Lower leg skin (tissue), 4 donors: Measurements from ENCODE around the gene PXDN. TPM values are rescaled to one million over a fixed set of nuclear protein-coding genes. Genes with fewer than 3 reads are reported as not detected.

Experiments
- DNase-seq, 2 donors: peaks; one replicate each; pipeline ENCODE4 v3.0.0-alpha.2; 2019; ENCODE audit warnings: low spot score in 2 of 2
- H3K4me3 ChIP-seq: fragments of 200-600 bp; sonication (generic); 2 replicates; pipeline ENCODE4 v1.5.1; 2017; ENCODE audit warnings: mild to moderate bottlenecking, low read depth; ENCODE audit not compliant: poor library complexity, severe bottlenecking
- CTCF ChIP-seq, 3 donors: fragments of 450-650 bp; IDR thresholded peaks; one replicate each; pipeline ENCODE4 v1.5.1; 2016; ENCODE audit warnings: antibody characterized with exemption in 3 of 3, mild to moderate bottlenecking in 3 of 3, moderate library complexity in 2 of 3
- POLR2A ChIP-seq, 2 donors: fragments of 450-650 bp; IDR thresholded peaks; one replicate each; pipeline ENCODE4 v1.6.1; 2016 to 2017; ENCODE audit warnings: antibody characterized with exemption in 2 of 2, mild to moderate bottlenecking in 1 of 2, moderate library complexity in 1 of 2
- WGBS, 2 donors: methylation state at CpG; one replicate each; pipeline ENCODE4 v1.1.5; 2018; 5-methylcytosine and 5-hydroxymethylcytosine counted together
- intact Hi-C: fragments of 100-400 bp; cut with DNase I; formaldehyde crosslinking; loops from one replicate; pipeline ENCODE4 v1.15.0; 2023; ENCODE audit warnings: low total_unique reads
- total RNA-seq, 4 donors: library from RNA; depleted of rRNA; stranded (reverse); fragments of >200 nt; gene quantifications; one replicate each; pipeline ENCODE4 v1.1.0, GENCODE V29; 2016

Gene PXDN
- total RNA-seq, 4 donors from 2014 or later, result 4.7 to 13.7 (median 7.0) TPM

- TF ChIP-seq CTCF (IDR thresholded peaks at IDR 0.05) (no peak), POLR2A (IDR thresholded peaks at IDR 0.05) (no peak)
- 64 to 79% methylated on average over 10 of the region's 10 CpGs for WGBS, 2 donors
- peak in 1 of 2 donors; percentile 86 for DNase-seq
- H3K4me3 ChIP-seq, result no peak overlapping the region
- intact Hi-C loops, result no loop called here
Observed at GRCh38 chr2:1730015-1730927, 14.0 kb downstream of the PXDN start.

- 73 to 77% methylated on average over 7 of the region's 7 CpGs for WGBS, 2 donors
- DNase-seq, result peak in 1 of 2 donors; percentile 70
- H3K4me3 ChIP-seq, result no peak overlapping the region
- TF ChIP-seq CTCF (IDR thresholded peaks at IDR 0.05) (no peak), POLR2A (IDR thresholded peaks at IDR 0.05) (no peak)
- intact Hi-C loops, result no loop called here
Observed at GRCh38 chr2:1729242-1729641, 15.1 kb downstream of the PXDN start.

GRCh38 chr2:1728821-1729220 lies 15.5 kb downstream of the PXDN start:
- intact Hi-C loops, result no loop called here
- DNase-seq, result peak in 1 of 2 donors; percentile 82
- WGBS, 2 donors, result 70 to 72% methylated on average over 14 of the region's 14 CpGs
- TF ChIP-seq CTCF (IDR thresholded peaks at IDR 0.05), result no peak
- TF ChIP-seq POLR2A (IDR thresholded peaks at IDR 0.05), result no peak
- no peak overlapping the region for H3K4me3 ChIP-seq

GRCh38 chr2:1727796-1728474 lies 16.4 kb downstream of the PXDN start:
- no peak for TF ChIP-seq POLR2A (IDR thresholded peaks at IDR 0.05)
- TF ChIP-seq CTCF (IDR thresholded peaks at IDR 0.05), result no peak
- 94 to 97% methylated on average over 16 of the region's 16 CpGs for WGBS, 2 donors
- intact Hi-C loops, result no loop called here
- no peak overlapping the region for H3K4me3 ChIP-seq
- DNase-seq, result peak in 1 of 2 donors; percentile 74

GRCh38 chr2:1727101-1727771 lies 17.1 kb downstream of the PXDN start:
- 82 to 83% methylated on average over 22 of the region's 22 CpGs for WGBS, 2 donors
- TF ChIP-seq POLR2A (IDR thresholded peaks at IDR 0.05), result no peak
- no peak for TF ChIP-seq CTCF (IDR thresholded peaks at IDR 0.05)
- intact Hi-C loops, result no loop called here
- DNase-seq, result peak; percentile 7 to 81
- H3K4me3 ChIP-seq, result no peak overlapping the region
